Hepatocyte (in vitro differentiated cells): ENCODE results near the gene NINJ2. TPM values are rescaled to one million over a fixed set of nuclear protein-coding genes. Genes with fewer than 3 reads are reported as not detected.

Experiments
- DNase-seq: peaks from one replicate; pipeline ENCODE4 v3.0.0-alpha.2; 2016; ENCODE audit warnings: low spot score
- H2AFZ ChIP-seq: fragments of 200-600 bp; sonication (generic); 2 replicates; pipeline ENCODE4 v1.6.0; 2016; ENCODE audit warnings: antibody characterized with exemption, mild to moderate bottlenecking
- H3K27ac ChIP-seq: fragments of 200-600 bp; sonication (generic); 2 replicates; pipeline ENCODE4 v1.5.1; 2016; ENCODE audit warnings: mild to moderate bottlenecking
- H3K27me3 ChIP-seq: fragments of 200-600 bp; sonication (generic); 2 replicates; pipeline ENCODE4 v1.6.1; 2016
- H3K36me3 ChIP-seq: fragments of 200-600 bp; sonication (generic); replicated peaks from 2 replicates; pipeline ENCODE4 v1.5.1; 2016; ENCODE audit warnings: low read depth; ENCODE audit not compliant: insufficient read depth
- H3K4me1 ChIP-seq: fragments of 200-600 bp; sonication (generic); 2 replicates; pipeline ENCODE4 v1.5.1; 2016; ENCODE audit warnings: mild to moderate bottlenecking, moderate library complexity; ENCODE audit not compliant: insufficient read depth
- H3K4me2 ChIP-seq: fragments of 200-600 bp; sonication (generic); 2 replicates; pipeline ENCODE4 v1.6.0; 2016
- H3K4me3 ChIP-seq: fragments of 200-600 bp; sonication (generic); 2 replicates; pipeline ENCODE4 v1.5.1; 2016; ENCODE audit warnings: mild to moderate bottlenecking
- H3K79me2 ChIP-seq: fragments of 200-600 bp; sonication (generic); 2 replicates; pipeline ENCODE4 v1.6.0; 2017; ENCODE audit warnings: mild to moderate bottlenecking
- H3K9me2 ChIP-seq: fragments of 200-600 bp; sonication (generic); replicated peaks from 2 replicates; pipeline ENCODE4 v1.6.0; 2017; ENCODE audit warnings: mild to moderate bottlenecking; ENCODE audit not compliant: insufficient read depth
- H3K9me3 ChIP-seq: fragments of 200-600 bp; sonication (generic); 2 replicates; pipeline ENCODE4 v1.5.1; 2016; ENCODE audit warnings: low read depth, mild to moderate bottlenecking
- H4K20me1 ChIP-seq: fragments of 200-600 bp; sonication (generic); 2 replicates; pipeline ENCODE4 v1.6.0; 2016; ENCODE audit warnings: mild to moderate bottlenecking; ENCODE audit not compliant: insufficient read depth, poor library complexity, severe bottlenecking
- EZH2 ChIP-seq: fragments of 200-600 bp; sonication (generic); IDR thresholded peaks from 2 replicates; pipeline ENCODE4 v1.6.1; 2016; ENCODE audit warnings: antibody characterized with exemption, mild to moderate bottlenecking, borderline replicate concordance
- EZH2phosphoT487 ChIP-seq: fragments of 200-600 bp; sonication (generic); IDR thresholded peaks from one replicate; pipeline ENCODE4 v1.6.1; 2018; ENCODE audit warnings: antibody characterized with exemption, mild to moderate bottlenecking, low read depth, moderate library complexity; ENCODE audit not compliant: unreplicated experiment, severe bottlenecking
- WGBS: methylation state at CpG from one replicate; pipeline ENCODE4 v1.1.6; 2016; ENCODE audit warnings: low lambda C conversion rate; ENCODE audit errors: missing lambda C conversion rate; 5-methylcytosine and 5-hydroxymethylcytosine counted together
- polyA plus RNA-seq: library from polyadenylated mRNA; unstranded; fragments of >200 nt; fragmentation: Nextera tagmentation; extraction: Ambion mirVana; gene quantifications from 2 replicates; pipeline ENCODE4 v1.2.1, GENCODE V29; 2016
- total RNA-seq: library from RNA; depleted of rRNA; stranded (reverse); fragments of >200 nt; gene quantifications from 2 replicates; pipeline ENCODE4 v1.2.3, GENCODE V29; 2014
- TF ChIP-seq, protein P1 (sequence below): fragments of 200-600 bp; sonication (generic); IDR thresholded peaks from 2 replicates; pipeline ENCODE4 v1.5.1; 2016; ENCODE audit warnings: antibody characterized with exemption, mild to moderate bottlenecking; ENCODE audit not compliant: poor library complexity

Gene NINJ2
- total and polyA plus RNA-seq, 2 experiments from 2014 or later: 0.70 to 2.1 TPM

- 92% methylated on average over 7 of the region's 7 CpGs for WGBS
- Histone ChIP-seq H3K9me2 (no peaks in the 10 kb centered on the region), H3K4me3 (no peak overlapping the region), H3K9me3 (no peaks in the 10 kb centered on the region), H4K20me1 (no peaks in the 10 kb centered on the region), H3K4me2 (no peak overlapping the region), H3K27ac (no peak overlapping the region), H3K27me3 (no peaks in the 10 kb centered on the region), H3K4me1 (peaks cover 5% of the 10 kb centered on the region), H3K79me2 (no peaks in the 10 kb centered on the region), H3K36me3 (no peaks in the 10 kb centered on the region), H2AFZ (no peak overlapping the region)
- TF ChIP-seq EZH2phosphoT487 (no peak), EZH2 (no peak)
- TF ChIP-seq, protein P1, sequence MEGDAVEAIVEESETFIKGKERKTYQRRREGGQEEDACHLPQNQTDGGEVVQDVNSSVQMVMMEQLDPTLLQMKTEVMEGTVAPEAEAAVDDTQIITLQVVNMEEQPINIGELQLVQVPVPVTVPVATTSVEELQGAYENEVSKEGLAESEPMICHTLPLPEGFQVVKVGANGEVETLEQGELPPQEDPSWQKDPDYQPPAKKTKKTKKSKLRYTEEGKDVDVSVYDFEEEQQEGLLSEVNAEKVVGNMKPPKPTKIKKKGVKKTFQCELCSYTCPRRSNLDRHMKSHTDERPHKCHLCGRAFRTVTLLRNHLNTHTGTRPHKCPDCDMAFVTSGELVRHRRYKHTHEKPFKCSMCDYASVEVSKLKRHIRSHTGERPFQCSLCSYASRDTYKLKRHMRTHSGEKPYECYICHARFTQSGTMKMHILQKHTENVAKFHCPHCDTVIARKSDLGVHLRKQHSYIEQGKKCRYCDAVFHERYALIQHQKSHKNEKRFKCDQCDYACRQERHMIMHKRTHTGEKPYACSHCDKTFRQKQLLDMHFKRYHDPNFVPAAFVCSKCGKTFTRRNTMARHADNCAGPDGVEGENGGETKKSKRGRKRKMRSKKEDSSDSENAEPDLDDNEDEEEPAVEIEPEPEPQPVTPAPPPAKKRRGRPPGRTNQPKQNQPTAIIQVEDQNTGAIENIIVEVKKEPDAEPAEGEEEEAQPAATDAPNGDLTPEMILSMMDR: no peak
- DNase-seq: no peak
Measured at GRCh38 chr12:535396-535795, 127.8 kb downstream of the NINJ2 start.

DNA sequence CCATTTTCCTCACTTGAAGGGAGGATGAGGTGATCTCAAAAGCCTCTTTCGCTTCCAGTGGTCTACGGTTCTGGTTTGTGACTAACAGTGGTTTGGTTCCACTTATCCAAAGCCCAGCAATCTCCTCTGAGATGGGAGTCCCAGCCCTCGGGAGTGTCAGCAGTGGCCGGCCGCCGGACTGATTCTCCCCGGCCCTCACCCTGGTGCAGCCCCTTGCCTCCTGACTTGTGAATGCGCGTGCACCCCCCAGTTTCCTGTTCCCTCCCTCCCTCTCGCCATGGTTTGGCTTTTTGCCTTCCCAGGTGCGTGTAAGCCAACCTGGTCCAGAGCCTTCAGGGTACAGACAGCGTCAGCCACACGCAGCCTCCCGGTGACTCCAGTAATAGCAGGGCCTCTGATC, 129.0 kb downstream of the NINJ2 start:
- Histone ChIP-seq H3K36me3 (no peaks in the 10 kb centered on the region), H3K79me2 (no peaks in the 10 kb centered on the region), H4K20me1 (no peaks in the 10 kb centered on the region), H3K4me1 (peaks cover 5% of the 10 kb centered on the region), H3K9me2 (no peaks in the 10 kb centered on the region), H3K27ac (no peak overlapping the region), H3K4me2 (no peak overlapping the region), H2AFZ (no peak overlapping the region), H3K9me3 (no peaks in the 10 kb centered on the region), H3K27me3 (no peaks in the 10 kb centered on the region), H3K4me3 (no peak overlapping the region)
- 94% methylated on average over 14 of the region's 14 CpGs for WGBS
- TF ChIP-seq EZH2phosphoT487: no peak
- no peak for DNase-seq

GRCh38 chr12:533718-534117, 129.5 kb downstream of the NINJ2 start:
- no peaks in the 10 kb centered on the region for H3K79me2 ChIP-seq
- no peak overlapping the region for H3K4me3 ChIP-seq
- H3K27me3 ChIP-seq: no peaks in the 10 kb centered on the region
- no peak overlapping the region for H2AFZ ChIP-seq
- no peak overlapping the region for H3K4me2 ChIP-seq
- peaks cover 1% of the 10 kb centered on the region for H3K4me1 ChIP-seq
- 94% methylated on average over 14 of the region's 14 CpGs for WGBS
- DNase-seq: no peak
- H3K9me3 ChIP-seq: no peaks in the 10 kb centered on the region
- no peak overlapping the region for H3K27ac ChIP-seq
- H3K9me2 ChIP-seq: no peaks in the 10 kb centered on the region
- H3K36me3 ChIP-seq: no peaks in the 10 kb centered on the region
- H4K20me1 ChIP-seq: no peaks in the 10 kb centered on the region
- TF ChIP-seq, protein P1: no peak
- no peak for TF ChIP-seq EZH2phosphoT487
- no peak for TF ChIP-seq EZH2

- Histone ChIP-seq H3K36me3 (no peaks in the 10 kb centered on the region), H3K9me2 (no peaks in the 10 kb centered on the region), H2AFZ (no peak overlapping the region), H3K4me2 (no peak overlapping the region), H3K9me3 (no peaks in the 10 kb centered on the region), H4K20me1 (no peaks in the 10 kb centered on the region), H3K4me3 (no peak overlapping the region), H3K27ac (peak overlapping the region; percentile 16), H3K27me3 (no peaks in the 10 kb centered on the region), H3K79me2 (no peaks in the 10 kb centered on the region), H3K4me1 (no peaks in the 10 kb centered on the region)
- WGBS: 82% methylated on average over 9 of the region's 9 CpGs
- peak; percentile 14 for DNase-seq
- TF ChIP-seq EZH2phosphoT487 (no peak), EZH2 (no peak)
- TF ChIP-seq, protein P1: no peak
Measured at GRCh38 chr12:532908-533565, 130.2 kb downstream of the NINJ2 start.
